ENCODE measurements around the gene SEMA6D. TPM values are rescaled to one million over a fixed set of nuclear protein-coding genes. Genes with fewer than 3 reads are reported as not detected.

SEMA6D gene
- total RNA-seq, 1 donor from 2014 or later: 8.0 TPM

DNA sequence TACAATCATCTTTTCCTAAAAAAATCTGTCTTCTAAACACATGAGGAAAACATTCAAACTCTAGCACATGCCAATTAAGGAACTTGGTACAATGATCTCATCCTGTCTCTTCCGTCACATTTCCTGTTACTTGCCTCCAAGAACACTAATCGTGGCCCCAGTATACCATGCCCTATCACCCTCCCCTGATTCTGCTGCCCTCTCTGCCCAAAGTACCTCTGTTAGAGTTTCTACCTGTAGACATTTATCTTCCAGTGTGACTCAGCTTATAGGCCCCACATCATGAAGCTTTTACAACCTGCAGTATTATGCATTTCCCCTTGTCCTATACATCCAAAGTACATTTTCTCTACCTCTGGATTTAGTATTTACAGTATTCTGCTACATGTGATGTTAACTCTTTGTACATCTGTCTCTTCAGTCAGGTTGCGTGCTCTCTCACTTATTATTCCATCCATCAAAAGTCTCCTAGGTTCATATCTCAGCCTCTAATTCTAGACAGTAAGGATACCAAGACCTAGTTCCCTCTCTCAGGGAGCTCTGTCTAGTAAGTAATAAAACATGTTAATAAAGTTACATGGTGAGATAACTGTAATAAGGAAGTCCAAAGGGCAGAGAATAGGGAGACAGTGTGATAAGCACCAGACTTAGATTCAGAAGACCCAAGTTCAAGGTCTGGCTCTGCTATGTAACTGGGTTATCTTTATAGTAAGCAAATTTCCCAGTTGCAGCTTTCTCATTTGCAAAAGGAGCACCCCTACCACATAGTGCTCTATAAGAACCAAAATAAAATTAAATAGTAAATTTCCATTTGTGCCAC lies 8.9 kb upstream of the SEMA6D start:
- TF ChIP-seq, protein P1, sequence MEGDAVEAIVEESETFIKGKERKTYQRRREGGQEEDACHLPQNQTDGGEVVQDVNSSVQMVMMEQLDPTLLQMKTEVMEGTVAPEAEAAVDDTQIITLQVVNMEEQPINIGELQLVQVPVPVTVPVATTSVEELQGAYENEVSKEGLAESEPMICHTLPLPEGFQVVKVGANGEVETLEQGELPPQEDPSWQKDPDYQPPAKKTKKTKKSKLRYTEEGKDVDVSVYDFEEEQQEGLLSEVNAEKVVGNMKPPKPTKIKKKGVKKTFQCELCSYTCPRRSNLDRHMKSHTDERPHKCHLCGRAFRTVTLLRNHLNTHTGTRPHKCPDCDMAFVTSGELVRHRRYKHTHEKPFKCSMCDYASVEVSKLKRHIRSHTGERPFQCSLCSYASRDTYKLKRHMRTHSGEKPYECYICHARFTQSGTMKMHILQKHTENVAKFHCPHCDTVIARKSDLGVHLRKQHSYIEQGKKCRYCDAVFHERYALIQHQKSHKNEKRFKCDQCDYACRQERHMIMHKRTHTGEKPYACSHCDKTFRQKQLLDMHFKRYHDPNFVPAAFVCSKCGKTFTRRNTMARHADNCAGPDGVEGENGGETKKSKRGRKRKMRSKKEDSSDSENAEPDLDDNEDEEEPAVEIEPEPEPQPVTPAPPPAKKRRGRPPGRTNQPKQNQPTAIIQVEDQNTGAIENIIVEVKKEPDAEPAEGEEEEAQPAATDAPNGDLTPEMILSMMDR (IDR thresholded peaks at IDR 0.05): no peak
- H3K4me3 ChIP-seq: no peak overlapping the region
- no peak overlapping the region for H3K27ac ChIP-seq
- no peaks in the 10 kb centered on the region for H3K9me3 ChIP-seq
- no peaks in the 10 kb centered on the region for H3K36me3 ChIP-seq
- no peaks in the 10 kb centered on the region for H3K4me1 ChIP-seq
- no peaks in the 10 kb centered on the region for H3K27me3 ChIP-seq
- DNase-seq: no peak
- ATAC-seq: no peak
- intact Hi-C loops (cut with DNase I): no loop called here

DNA sequence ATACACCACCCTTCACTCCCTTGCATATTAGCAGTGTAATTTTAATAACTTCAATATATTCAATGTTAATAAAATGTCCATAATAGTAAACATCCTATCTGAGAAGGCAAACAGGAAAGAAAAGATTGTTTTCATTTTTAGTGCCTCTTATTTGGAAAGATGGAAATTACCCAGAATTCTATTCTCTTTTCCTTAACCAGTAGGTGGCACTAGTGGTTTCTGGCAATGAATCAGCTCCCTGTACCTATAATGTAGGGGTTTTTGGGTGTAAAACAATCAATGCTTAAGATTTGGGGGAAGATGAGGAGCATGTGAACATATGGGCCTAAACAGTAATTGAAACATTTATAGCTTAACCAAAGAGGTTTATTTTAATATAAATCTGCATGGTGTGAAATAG lies 5.7 kb upstream of the SEMA6D start:
- intact Hi-C loops (cut with DNase I): no loop called here
- no peaks in the 10 kb centered on the region for H3K36me3 ChIP-seq
- H3K9me3 ChIP-seq: no peaks in the 10 kb centered on the region
- peaks cover 11% of the 10 kb centered on the region for H3K4me1 ChIP-seq
- no peak overlapping the region for H3K27ac ChIP-seq
- no peak overlapping the region for H3K4me3 ChIP-seq
- no peak for ATAC-seq
- TF ChIP-seq, protein P1 (IDR thresholded peaks at IDR 0.05): peak; percentile 55
- H3K27me3 ChIP-seq: peaks cover 6% of the 10 kb centered on the region
- no peak for DNase-seq

DNA sequence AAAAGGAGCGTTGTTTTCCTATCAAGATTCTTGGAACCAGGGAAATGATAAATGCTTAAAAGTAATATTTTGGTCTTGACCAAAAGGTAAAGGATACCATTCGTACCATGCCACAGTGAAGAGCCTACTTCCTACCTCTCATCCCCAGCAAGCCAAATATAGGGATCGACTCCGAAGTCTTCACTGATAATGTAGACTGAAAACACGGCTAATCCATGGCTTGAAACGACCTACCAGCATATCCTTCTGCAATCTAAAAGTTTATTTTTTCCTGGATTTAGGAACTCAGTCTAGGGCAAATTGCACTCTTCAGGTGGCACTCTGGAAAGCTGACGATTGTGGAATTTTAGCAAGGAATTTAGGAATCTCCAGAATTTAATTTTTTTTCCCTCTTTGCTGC lies 1.9 kb upstream of the SEMA6D start:
- Histone ChIP-seq H3K9me3 (no peaks in the 10 kb centered on the region), H3K4me3 (no peak overlapping the region), H3K27ac (no peak overlapping the region), H3K4me1 (peaks cover 11% of the 10 kb centered on the region), H3K36me3 (no peaks in the 10 kb centered on the region), H3K27me3 (peaks cover 23% of the 10 kb centered on the region)
- TF ChIP-seq, protein P1 (IDR thresholded peaks at IDR 0.05): no peak
- ATAC-seq: no peak
- DNase-seq: no peak
- intact Hi-C loops (cut with DNase I): no loop called here

DNA sequence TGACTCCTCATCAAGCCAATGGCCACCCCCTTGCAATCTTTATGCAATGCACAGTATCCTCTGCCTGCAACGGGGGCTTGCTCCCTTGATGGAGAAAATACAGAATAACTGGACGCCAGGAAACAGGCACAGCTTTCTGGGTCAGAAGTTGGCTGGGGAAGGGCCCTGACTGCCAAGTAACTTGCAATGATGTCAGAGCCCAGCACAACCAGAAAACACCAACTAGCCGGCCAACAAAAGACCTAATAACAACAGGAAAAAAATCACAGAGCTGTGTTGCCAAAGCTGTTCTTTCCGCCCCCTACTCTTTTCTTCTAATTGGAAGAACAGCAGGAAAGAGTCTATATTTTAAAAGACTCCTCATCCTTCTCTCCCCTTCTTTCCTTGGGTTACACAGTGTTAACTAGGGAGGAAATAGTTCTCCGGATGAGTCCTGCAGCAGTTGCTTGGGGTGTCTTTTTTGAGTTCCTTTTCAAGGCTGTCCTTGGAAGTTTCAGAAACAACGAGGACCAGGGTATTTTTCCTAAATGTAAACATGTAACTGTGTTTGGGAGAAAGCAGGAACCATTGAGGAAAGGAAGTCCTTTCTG lies 1.4 kb upstream of the SEMA6D start:
- ATAC-seq (no peak), DNase-seq (no peak)
- TF ChIP-seq, protein P1 (IDR thresholded peaks at IDR 0.05): no peak
- no peaks in the 10 kb centered on the region for H3K36me3 ChIP-seq
- peaks cover 11% of the 10 kb centered on the region for H3K4me1 ChIP-seq
- intact Hi-C loops (cut with DNase I): no loop called here
- no peak overlapping the region for H3K4me3 ChIP-seq
- peak overlapping the region; percentile 42 for H3K27ac ChIP-seq
- H3K27me3 ChIP-seq: peaks cover 23% of the 10 kb centered on the region
- H3K9me3 ChIP-seq: no peaks in the 10 kb centered on the region

GRCh38 chr15:47716516-47716915 lies 789 bp upstream of the SEMA6D start:
- H3K36me3 ChIP-seq: no peaks in the 10 kb centered on the region
- H3K9me3 ChIP-seq: no peaks in the 10 kb centered on the region
- H3K4me3 ChIP-seq: peak overlapping the region; percentile 66
- peaks cover 23% of the 10 kb centered on the region for H3K27me3 ChIP-seq
- DNase-seq (no peak), ATAC-seq (no peak)
- peaks cover 11% of the 10 kb centered on the region for H3K4me1 ChIP-seq
- TF ChIP-seq, protein P1 (IDR thresholded peaks at IDR 0.05): no peak
- H3K27ac ChIP-seq: peak overlapping the region; percentile 42
- intact Hi-C loops (cut with DNase I): no loop called here

Measured in upper lobe of right lung (tissue), 1 donor.